GM18873 (cell line): Measurements from ENCODE around the gene EXOC6.

ENCODE experiments used
- ATAC-seq: cut with Tn5 transposase; IDR thresholded peaks from one replicate; pipeline ENCODE4 v1.9.1; 2021; ENCODE audit warnings: mild to moderate bottlenecking, moderate library complexity, moderate number of reproducible peaks; ENCODE audit not compliant: unreplicated experiment, low FRiP score

Gene EXOC6

GRCh38 chr10:92848441-92849233, at the start of gene EXOC6:
Gene EXOC6 (plus strand): TSS chr10:92848520. CDS start chr10:92848534, 14 bp downstream.
- ATAC-seq: peak; percentile 73

DNA sequence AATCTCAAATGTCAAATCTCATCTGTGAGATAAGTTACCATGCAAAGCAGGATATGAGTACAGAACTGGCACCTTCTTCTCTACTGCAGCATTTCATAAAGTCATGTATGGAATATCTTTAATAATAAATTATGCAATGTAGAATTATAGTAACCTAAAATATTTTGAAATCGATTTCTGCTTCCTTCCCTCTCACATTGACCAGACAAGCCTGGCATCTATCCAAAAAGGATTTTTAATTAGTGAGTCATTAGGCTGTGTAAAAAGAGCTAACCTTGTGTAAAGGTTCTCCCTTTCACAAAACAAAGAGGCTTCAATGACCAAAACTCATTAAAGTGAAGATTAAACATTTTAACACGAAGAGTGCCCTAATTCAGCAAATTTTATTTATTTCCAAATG, 48.8 kb upstream of the EXOC6 start:
- ATAC-seq: no peak

DNA sequence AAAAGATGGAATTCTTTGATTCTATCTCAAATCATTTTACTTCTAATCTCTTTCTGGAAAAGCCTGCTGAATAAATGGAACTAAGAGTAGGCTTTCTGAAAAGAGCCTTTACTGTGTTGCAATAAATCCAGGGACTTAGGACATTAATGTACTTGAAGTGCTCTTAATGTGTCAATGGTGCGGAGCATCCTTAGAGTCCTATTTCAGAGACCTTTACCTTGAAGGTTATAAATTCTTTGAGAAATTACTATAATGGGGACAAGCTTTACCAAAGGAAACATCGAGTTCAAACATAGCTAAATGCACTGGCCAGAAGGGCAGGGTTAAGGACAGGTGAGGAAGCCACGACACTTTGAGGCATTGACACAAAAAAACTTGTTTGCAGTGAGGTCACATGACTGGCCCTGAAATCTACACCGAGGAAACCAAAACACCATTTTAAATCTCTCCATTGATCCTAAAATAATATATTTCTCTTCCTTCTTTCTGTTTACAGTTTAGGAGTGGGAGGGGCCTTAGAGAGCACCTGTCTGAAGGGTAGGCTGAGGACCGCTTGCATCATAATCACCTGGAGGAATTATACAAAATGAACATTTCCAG, 48.1 kb upstream of the EXOC6 start:
- ATAC-seq: no peak

DNA sequence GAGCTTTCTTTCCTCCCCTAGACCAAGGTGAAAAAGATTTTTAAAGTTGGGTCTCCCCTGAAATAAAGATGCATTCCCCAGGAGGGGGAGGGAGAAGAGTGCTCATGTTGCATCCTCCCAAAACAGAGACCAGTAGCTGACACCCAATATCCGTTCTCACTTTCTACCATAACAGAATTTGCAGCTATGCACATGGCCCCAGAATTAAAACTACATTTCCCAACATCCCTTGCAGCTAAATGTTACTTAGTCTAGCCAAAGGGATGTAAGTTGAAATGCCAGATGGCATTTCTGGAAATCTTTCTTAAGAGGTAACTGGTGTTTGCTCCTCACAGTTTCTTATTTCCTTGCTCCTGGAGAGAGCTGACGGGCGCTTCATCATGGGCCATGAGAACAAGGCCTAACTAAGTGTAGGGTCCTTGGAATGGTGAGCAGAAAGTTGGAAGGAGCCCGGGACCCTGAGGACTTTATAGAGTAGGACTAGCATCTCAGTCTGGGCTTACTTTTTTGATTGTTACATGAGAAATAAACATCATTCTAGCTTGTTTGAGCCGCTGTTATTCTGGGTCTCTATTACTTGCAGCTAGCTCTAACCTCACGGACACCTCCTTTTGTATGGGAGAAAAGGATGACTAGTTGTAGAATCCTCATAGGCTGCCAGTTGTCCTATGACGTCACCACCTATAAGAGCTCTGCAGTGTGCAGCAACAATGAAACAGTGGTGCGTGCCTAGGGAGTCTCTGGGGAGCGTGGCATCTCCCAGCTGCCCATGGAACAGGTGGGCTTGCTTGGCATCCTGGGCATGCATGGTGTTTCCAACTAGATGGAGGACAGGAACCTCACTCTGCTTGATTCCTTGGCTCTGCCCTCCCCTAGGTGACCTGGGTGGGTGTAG, 46.1 kb upstream of the EXOC6 start:
- ATAC-seq: no peak

- no peak for ATAC-seq
These were observed 38.5 kb upstream of the EXOC6 start for GRCh38 chr10:92809840-92810239.

DNA sequence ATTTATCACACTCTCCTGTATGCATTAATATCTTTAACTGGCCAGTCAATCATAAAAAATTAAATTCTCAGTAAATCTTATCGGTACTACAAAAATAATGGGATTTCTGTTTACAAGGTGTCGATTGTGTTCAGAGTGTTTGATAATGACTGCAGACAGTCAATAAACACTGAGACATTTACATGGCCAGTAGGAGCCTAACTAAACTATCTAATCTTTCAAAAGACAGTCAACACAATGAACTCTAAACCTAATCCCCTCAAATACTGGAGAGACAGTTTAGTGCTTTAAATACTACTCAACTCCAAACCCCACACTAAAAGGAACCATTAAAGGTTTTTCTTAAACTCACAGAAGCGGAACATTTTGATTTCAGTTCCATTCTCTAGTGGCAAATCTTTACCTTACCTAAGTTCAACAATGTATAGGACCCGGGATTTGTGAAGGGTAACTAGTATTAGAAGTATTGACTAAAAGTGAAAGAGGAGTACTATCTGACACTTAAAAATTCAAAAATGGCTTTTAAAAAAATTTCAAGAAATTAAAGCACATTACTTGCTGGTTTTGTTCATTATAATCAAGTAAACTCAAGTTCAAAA, 37.3 kb upstream of the EXOC6 start:
- ATAC-seq: no peak

DNA sequence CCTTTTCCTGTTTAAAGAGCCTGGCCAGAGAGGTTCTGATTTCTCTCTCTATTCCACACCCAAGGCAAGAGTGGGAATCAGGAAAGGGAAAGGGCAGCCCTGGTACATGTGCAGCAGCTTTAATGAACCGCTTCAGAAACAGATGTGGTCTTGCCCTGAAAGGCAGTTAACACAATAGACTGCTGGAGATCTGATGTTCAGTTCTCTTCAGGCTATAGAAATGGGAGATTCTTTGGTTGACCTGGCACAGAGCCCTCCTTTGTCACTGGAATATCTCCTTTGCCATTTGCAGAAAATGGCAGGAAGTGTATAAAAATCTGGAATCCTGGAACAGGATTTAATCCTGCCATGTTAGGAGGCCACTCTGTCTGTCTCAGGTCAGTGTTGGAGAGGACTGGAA, 36.3 kb upstream of the EXOC6 start:
- ATAC-seq: no peak

DNA sequence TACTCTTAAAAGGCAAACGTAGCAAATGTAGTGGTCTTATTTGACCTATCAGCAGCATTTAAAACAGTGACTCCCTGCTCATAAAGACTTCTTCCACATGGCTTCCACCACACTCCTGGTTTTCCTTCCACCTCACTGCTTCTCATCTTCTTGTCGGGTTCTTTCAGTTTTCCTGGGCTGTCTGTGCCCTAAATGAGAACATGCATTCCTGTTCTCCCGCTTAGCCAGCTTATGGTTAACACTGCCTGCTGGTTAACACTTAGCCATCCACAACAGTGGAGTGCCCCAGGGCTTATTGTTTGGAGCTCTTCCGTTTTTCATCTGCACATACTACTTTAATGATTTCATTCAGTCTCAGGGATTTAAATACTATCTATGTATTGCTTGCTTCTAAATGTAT, 34.3 kb upstream of the EXOC6 start:
- ATAC-seq: no peak

DNA sequence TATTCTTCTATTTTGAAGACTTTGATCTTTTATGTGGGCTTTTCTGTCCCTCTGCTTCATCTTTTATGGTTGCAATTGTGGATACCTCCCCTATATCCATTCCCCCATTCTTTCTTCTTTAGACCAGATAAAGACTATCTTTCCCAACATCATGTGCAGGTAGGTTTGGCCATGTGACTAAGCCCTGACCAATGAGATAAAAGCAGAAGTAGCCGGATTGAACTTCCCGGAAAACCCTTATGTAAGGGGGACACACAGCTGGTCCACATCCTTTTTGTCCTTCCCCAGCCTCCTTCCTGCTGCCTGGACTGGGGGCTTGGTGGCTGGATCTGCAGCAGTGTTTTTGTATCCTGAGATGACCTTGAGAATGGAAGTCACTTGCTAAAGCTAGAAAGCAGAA, 33.5 kb upstream of the EXOC6 start:
- no peak for ATAC-seq

GRCh38 chr10:92816091-92816531, 32.2 kb upstream of the EXOC6 start:
- ATAC-seq: no peak

DNA sequence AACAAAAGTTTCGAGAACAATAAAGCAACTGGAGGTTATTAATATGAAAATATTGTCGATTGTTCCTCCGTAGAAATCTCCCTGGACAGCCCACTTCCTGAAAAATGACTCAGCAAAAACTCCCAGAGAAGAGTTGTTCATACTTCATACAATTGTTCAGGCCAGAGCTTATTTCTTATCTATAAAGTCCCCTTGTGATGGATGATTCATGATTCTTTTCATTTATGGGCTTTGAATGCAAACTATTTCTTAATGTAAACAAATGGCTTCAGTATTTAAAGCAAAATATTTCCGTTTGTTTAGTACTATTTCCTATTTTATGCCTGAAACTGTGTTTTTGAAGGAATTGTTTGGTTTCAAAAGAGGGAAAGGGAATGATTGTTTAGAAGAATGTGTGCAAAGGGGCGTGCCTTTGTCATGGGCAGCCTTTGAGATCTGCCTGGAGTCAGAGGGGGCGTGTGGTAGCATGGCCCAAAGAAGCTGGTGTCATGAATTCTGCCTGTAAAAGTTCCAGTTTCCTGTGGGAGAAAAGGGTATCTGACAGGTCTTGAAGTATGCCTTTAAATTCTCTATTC, 26.2 kb upstream of the EXOC6 start:
- ATAC-seq: no peak

DNA sequence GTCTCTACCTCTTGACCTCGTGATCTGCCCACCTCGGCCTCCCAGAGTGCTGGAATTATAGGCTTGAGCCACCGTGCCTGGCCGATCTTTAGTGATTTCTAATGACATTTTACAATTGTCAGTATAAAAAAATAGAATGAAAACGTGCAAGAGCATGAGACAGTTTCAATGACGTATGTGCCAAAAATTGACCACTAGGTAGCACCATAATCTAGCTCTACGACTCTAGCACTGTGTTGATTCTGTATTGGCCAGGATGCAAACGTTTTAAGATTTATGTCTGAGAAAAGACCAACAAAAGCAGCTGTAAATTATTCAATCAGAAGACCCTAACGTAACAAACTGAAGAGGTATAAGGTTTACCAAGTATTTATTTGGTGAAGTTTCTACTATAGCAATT, 25.4 kb upstream of the EXOC6 start:
- ATAC-seq: no peak

DNA sequence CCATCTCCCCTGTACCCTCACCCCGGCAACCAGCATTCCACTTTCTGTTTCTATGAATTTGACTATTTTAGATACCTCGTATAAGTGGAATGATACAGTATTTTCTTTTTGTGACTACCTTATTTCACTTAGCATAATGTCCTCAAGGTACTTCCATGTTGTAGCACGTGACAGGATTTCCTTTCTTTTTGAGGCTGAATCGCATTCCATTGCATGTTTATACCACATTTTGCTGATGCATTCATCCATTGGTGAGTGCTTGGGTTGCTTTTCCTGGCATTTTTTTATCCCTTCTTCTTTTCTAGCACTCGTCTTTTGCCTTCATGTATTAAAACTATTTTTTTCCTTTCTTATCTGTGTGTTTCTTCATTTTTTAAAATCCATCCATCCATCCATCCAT, 22.3 kb upstream of the EXOC6 start:
- ATAC-seq: no peak

DNA sequence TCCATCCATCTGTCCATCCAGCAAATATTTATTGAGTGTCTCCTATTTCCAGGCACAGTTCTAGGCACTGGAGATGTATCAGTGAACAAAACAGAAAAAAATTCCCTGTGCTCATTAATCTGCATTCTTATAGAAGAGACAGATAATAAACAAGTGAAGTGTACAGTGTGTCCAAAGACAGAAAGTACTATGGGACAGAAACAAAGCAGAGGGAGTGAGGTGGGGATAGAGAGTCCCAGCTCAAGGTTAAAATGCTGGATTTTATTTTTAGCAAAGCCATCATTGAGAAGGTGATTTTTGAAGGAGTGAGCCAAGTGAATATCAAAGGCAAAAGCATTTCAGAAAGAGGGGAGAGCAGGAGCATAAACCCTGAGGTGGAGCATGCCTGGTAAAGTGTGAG, 21.8 kb upstream of the EXOC6 start:
- ATAC-seq: no peak

DNA sequence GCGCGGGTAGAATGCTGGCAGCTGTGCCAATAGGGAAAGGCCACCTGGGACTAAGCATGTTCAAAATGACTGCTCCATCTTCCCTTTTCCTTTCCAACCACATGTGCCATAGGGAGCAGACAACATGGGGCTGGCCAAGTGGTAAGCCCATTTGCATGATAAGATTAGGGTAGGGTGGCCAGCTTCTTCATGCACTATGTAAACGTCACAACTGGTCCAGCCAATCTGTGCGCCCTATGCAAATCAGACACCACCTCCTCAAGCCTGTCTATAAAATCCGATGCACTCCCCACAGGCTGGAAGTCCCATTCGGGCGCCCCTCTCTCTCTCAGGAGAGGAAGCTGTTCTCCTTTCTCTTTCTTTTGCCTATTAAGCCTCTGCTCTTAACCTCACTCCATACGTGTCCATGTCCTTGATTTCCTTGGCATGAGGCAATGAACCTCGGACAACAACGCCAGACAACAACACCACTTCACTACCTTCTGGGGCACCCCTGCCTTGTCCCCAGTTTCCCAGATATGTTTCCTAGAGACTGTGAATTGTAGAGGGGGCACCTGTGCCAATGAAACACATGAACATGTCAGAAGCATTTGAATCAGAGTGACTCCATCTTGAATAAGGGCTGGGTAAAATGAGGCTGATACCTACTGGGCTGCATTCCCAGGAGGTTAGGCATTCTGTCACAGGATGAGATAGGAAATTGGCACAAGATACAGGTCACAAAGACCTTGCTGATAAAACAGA, 19.1 kb upstream of the EXOC6 start:
- no peak for ATAC-seq

DNA sequence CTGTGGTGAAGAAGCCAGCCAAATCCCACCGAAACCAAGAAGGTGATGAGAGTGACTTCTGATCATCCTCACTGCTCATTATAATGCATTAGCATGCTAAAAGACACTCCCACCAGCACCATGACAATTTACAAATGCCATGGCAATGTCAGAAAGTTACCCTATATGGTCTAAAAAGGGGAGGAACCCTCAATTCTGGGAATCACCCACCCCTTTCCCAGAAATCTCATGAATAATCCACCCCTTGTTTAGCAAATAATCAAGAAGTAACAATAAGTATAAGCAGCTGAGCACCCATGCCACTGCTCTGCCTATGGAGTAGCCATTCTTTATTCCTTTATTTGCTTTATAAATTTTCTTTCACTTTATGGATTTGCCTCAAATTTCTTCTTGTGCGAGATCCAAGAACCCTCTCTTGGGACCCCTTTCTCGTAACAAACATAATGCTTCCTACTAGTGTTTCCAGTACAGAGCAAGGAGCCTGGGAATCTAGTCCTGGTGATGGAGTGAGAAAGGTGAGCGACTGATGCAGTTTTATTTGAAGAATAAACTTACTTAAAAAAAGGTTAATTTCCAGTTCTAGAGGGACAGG, 18.4 kb upstream of the EXOC6 start:
- no peak for ATAC-seq

DNA sequence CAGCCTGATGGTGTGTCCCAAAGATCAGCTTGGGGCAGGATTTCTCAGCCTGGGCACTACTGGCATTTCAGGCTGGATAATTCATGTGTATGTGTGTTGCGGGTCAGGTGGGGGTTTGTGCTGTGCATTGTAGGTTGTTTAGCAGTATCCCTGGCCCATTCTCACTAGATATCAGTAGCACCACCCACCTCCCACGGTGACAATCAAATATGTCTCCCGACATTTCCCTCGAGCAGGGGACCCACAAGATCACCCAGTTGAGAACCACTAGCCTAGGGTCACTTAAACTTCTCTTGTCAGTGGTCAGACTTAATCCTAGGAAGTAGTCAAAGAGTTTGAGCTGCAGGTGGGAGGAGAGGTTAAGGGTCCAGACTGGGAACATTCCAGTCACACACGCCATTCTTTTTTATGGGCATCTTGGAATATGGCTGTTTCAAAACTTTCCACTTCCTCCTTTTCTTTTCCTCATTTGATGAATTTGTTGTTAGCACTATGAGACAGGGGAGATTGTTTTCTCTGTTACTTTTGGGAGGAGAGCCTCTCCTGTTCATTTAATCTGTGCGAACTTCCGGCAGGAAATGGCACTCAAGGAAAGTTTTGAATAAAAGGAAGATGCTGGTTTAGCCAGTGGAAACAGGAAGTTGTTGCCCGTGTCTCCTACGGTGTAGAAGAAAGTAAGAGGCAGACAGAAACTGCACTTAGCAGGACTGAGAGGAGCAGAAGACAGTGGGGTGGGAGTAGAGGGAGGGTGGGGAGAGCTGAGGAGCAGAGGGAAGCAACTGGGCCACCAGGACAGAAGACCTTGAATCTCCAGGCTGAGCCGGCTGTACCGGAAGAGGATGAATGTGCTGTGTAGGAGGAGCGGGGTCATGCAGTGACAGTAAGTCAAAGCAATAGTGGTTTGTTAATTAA, 17.6 kb upstream of the EXOC6 start:
- ATAC-seq: no peak

- ATAC-seq: no peak
These were observed 16.2 kb upstream of the EXOC6 start for GRCh38 chr10:92832121-92832520.
